Measurements from ENCODE around the gene KLHL13.
"Not testable (repeated sequence)": the region's sequence is repeated elsewhere in the genome, so short reads cannot be mapped to it uniquely, and the experiment has no call there.

Gene KLHL13

DNA sequence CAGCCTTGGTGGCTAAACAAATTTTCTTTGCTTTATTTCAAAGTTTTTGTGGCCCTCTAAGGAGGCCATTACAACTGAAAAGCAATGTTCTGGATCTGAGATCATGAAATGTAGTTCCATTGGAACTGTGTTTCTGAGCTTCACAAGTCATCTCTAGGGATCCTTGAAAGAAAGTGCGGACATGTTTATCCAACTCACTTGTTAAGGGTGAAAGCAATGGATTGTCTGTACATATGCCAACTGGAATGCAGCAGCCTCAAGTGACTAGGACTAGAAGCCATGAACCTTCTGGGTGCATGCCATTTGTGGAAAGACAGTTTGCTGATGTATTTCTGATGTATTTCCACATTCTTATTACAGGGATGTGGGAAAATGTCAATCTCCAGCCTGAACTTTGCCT lies 36.7 kb upstream of the KLHL13 start:
- H3K27ac ChIP-seq, result no peak overlapping the region
- no peak overlapping the region for H3K4me2 ChIP-seq (ENCODE audit: low read length)
- no peaks in the 10 kb centered on the region for H3K36me3 ChIP-seq (ENCODE audit: control insufficient read depth, insufficient read depth, low read length)
- no peak overlapping the region for H2AFZ ChIP-seq
- H3K4me1 ChIP-seq, result no peaks in the 10 kb centered on the region
- no peak overlapping the region for H3K9ac ChIP-seq
- H3K9me3 ChIP-seq (ENCODE audit: control insufficient read depth, low read length), result no peaks in the 10 kb centered on the region
- H3K4me3 ChIP-seq (ENCODE audit: low read depth, low read length), result no peak overlapping the region
- no peaks in the 10 kb centered on the region for H3K79me2 ChIP-seq
- no peaks in the 10 kb centered on the region for H3K27me3 ChIP-seq (ENCODE audit: control insufficient read depth, insufficient read depth, low read length)
- TF ChIP-seq, protein P1, sequence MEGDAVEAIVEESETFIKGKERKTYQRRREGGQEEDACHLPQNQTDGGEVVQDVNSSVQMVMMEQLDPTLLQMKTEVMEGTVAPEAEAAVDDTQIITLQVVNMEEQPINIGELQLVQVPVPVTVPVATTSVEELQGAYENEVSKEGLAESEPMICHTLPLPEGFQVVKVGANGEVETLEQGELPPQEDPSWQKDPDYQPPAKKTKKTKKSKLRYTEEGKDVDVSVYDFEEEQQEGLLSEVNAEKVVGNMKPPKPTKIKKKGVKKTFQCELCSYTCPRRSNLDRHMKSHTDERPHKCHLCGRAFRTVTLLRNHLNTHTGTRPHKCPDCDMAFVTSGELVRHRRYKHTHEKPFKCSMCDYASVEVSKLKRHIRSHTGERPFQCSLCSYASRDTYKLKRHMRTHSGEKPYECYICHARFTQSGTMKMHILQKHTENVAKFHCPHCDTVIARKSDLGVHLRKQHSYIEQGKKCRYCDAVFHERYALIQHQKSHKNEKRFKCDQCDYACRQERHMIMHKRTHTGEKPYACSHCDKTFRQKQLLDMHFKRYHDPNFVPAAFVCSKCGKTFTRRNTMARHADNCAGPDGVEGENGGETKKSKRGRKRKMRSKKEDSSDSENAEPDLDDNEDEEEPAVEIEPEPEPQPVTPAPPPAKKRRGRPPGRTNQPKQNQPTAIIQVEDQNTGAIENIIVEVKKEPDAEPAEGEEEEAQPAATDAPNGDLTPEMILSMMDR (IDR thresholded peaks at IDR 0.05), result no peak

DNA sequence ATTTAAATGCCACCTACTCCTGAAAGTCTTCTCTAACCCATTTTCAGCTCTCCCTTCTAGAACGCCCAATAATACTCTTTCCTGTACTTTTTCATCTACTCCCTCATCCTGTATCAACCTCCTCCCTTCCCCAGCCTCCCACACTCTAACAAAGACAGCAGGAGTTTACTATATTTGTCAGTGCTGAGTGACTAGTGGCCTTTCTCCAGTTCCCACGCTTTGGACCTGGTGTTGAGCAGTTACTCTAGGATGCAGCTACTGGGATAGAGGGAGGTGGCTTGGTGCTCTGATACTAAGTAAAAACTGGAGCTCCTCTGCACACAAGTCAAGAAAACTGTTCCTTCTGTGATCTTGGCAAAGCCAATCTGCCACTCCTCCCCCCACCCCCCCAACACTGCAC lies 36.1 kb upstream of the KLHL13 start:
- TF ChIP-seq, protein P1 (IDR thresholded peaks at IDR 0.05), result no peak
- Histone ChIP-seq H3K27me3 (ENCODE audit: control insufficient read depth, insufficient read depth, low read length) (no peaks in the 10 kb centered on the region), H3K27ac (no peak overlapping the region), H3K4me3 (ENCODE audit: low read depth, low read length) (no peak overlapping the region), H3K4me1 (no peaks in the 10 kb centered on the region), H3K9me3 (ENCODE audit: control insufficient read depth, low read length) (no peaks in the 10 kb centered on the region), H2AFZ (no peak overlapping the region), H3K4me2 (ENCODE audit: low read length) (no peak overlapping the region), H3K79me2 (no peaks in the 10 kb centered on the region), H3K9ac (no peak overlapping the region), H3K36me3 (ENCODE audit: control insufficient read depth, insufficient read depth, low read length) (no peaks in the 10 kb centered on the region)

DNA sequence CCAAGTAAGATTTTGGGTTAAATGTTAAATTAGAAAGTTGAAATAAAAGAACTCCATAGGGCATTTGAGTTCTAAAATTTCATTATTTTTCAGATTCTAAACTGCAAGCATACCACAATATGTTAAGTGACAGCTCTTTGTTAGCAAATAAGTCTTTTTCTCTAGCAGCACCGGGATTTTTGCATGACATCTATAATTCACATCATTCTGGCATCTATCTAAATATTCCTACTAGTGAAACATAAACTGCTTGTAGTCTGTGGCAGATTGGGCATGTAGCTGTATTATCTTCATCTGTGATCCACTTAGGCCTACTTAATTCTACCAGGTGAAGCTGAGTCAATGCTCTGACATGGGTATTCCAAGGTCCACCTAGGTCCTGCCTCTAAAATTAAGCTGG lies 32.1 kb upstream of the KLHL13 start:
- no peaks in the 10 kb centered on the region for H3K79me2 ChIP-seq
- H3K4me2 ChIP-seq (ENCODE audit: low read length), result no peak overlapping the region
- H3K27ac ChIP-seq, result no peak overlapping the region
- TF ChIP-seq, protein P1 (IDR thresholded peaks at IDR 0.05), result no peak
- no peak overlapping the region for H2AFZ ChIP-seq
- no peaks in the 10 kb centered on the region for H3K4me1 ChIP-seq
- H3K4me3 ChIP-seq (ENCODE audit: low read depth, low read length), result no peak overlapping the region
- no peaks in the 10 kb centered on the region for H3K9me3 ChIP-seq (ENCODE audit: control insufficient read depth, low read length)
- no peak overlapping the region for H3K9ac ChIP-seq
- no peaks in the 10 kb centered on the region for H3K27me3 ChIP-seq (ENCODE audit: control insufficient read depth, insufficient read depth, low read length)
- H3K36me3 ChIP-seq (ENCODE audit: control insufficient read depth, insufficient read depth, low read length), result no peaks in the 10 kb centered on the region

DNA sequence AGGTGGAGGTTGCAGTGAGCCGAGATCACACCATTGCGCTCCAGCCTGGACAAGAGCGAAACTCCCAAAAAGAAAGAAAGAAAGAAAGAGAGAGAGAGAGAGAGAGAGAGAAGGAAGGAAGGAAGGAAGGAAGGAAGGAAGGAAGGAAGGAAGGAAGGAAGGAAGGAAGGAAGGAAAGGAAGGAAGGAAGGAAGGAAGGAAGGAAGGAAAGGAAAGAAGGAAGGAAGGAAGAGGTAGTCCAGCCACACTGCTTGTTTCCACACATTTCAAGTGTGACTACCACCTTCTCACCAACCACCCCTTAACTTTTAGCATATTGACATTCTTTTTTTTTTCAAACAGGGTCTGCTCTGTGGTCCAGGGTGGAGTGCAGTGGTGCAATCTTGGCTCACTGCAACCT lies 31.2 kb upstream of the KLHL13 start:
- not testable (repeated sequence) for H3K36me3 ChIP-seq (ENCODE audit: control insufficient read depth, insufficient read depth, low read length)

DNA sequence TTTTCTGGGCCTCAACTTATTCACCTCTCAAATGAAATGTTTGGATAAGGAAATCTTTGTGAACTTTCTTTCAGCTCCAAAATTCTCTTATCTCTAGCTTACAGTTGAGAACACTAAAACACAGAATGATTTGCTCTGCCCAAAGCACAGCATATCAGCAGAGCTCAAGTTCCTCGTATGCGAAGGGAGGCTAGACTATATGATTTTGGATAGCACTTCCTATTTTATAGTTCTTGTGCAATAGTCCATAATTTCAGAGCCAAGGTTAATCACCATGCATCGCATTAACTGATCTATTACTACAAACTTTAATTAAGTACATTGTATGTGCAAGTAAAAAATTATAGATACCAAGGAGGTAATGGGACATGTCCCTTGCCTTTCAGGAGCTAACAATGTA lies 27.0 kb upstream of the KLHL13 start:
- Histone ChIP-seq H3K79me2 (no peaks in the 10 kb centered on the region), H2AFZ (no peak overlapping the region), H3K27ac (no peak overlapping the region), H3K36me3 (ENCODE audit: control insufficient read depth, insufficient read depth, low read length) (no peaks in the 10 kb centered on the region), H3K4me3 (ENCODE audit: low read depth, low read length) (no peak overlapping the region), H3K4me2 (ENCODE audit: low read length) (no peak overlapping the region), H3K27me3 (ENCODE audit: control insufficient read depth, insufficient read depth, low read length) (no peaks in the 10 kb centered on the region), H3K9me3 (ENCODE audit: control insufficient read depth, low read length) (no peaks in the 10 kb centered on the region), H3K9ac (no peak overlapping the region), H3K4me1 (no peaks in the 10 kb centered on the region)
- TF ChIP-seq, protein P1 (IDR thresholded peaks at IDR 0.05), result no peak

More for the DNA sequence above, 31.2 kb upstream of the KLHL13 start:
- H3K27me3 ChIP-seq (ENCODE audit: control insufficient read depth, insufficient read depth, low read length); H2AFZ ChIP-seq; H3K4me1 ChIP-seq; H3K4me3 ChIP-seq (ENCODE audit: low read depth, low read length); H3K27ac ChIP-seq; H3K9ac ChIP-seq; H3K79me2 ChIP-seq; H3K4me2 ChIP-seq (ENCODE audit: low read length); H3K9me3 ChIP-seq (ENCODE audit: control insufficient read depth, low read length): not testable (repeated sequence)
